GM20431 (cell line): ENCODE measurements around the gene MT3.

ENCODE experiments used
- in situ Hi-C: fragments of 300-500 bp; cut with MseI, MboI; formaldehyde crosslinking; loops from one replicate; pipeline ENCODE4 v1.15.0; 2020; ENCODE audit warnings: low sequenced_read_pairs; ENCODE audit not compliant: unreplicated experiment

MT3 gene

GRCh38 chr16:56576585-56577299, 12.6 kb upstream of the MT3 start:
- in situ Hi-C loops = no loop called here

- in situ Hi-C loops = no loop called here
These were observed 12.1 kb upstream of the MT3 start for GRCh38 chr16:56577300-56577625.

GRCh38 chr16:56580391-56581048, 8.8 kb upstream of the MT3 start:
- in situ Hi-C loops = loop anchor here (5.0 kb wide), 1 partner anchor 117 kb away; no protein-coding TSS in a partner anchor

- in situ Hi-C loops = loop anchor here (5.0 kb wide), 1 partner anchor 114 kb away; no protein-coding TSS in a partner anchor
These were observed 6.4 kb upstream of the MT3 start for GRCh38 chr16:56582911-56583310.

- in situ Hi-C loops = loop anchor here (5.0 kb wide), 1 partner anchor 114 kb away; no protein-coding TSS in a partner anchor
These were observed 5.8 kb upstream of the MT3 start for GRCh38 chr16:56583351-56584168.

GRCh38 chr16:56584276-56584675, 5.1 kb upstream of the MT3 start:
- in situ Hi-C loops = loop anchor here (5.0 kb wide), 1 partner anchor 113 kb away; no protein-coding TSS in a partner anchor

GRCh38 chr16:56588781-56589140, 567 bp upstream of the MT3 start:
- in situ Hi-C loops = no loop called here

GRCh38 chr16:56591377-56592060, 2.2 kb downstream of the MT3 start:
- in situ Hi-C loops = no loop called here

- in situ Hi-C loops = no loop called here
These were observed 4.4 kb downstream of the MT3 start for GRCh38 chr16:56593573-56594291.

- in situ Hi-C loops = no loop called here
These were observed 4.9 kb downstream of the MT3 start for GRCh38 chr16:56594292-56594619.

GRCh38 chr16:56600398-56600999, 11.2 kb downstream of the MT3 start:
- in situ Hi-C loops = no loop called here

- in situ Hi-C loops = no loop called here
These were observed 12.0 kb downstream of the MT3 start for GRCh38 chr16:56601325-56601724.

GRCh38 chr16:56603589-56603988, 14.3 kb downstream of the MT3 start:
- in situ Hi-C loops = no loop called here

GRCh38 chr16:56604966-56605365, 15.6 kb downstream of the MT3 start:
- in situ Hi-C loops = no loop called here

GRCh38 chr16:56605475-56605874, 16.1 kb downstream of the MT3 start:
- in situ Hi-C loops = no loop called here

- in situ Hi-C loops = no loop called here
These were observed 16.7 kb downstream of the MT3 start for GRCh38 chr16:56606071-56606475.

GRCh38 chr16:56606476-56607108, 17.3 kb downstream of the MT3 start:
- in situ Hi-C loops = no loop called here

GRCh38 chr16:56607109-56607618, 17.8 kb downstream of the MT3 start:
- in situ Hi-C loops = no loop called here

- in situ Hi-C loops = no loop called here
These were observed 18.3 kb downstream of the MT3 start for GRCh38 chr16:56607675-56608042.
